GM13976 (cell line): ENCODE data around the gene ARHGDIG.

Experiments used
- DNase-seq: peaks from one replicate; pipeline ENCODE4 v3.0.0; 2012; ENCODE audit warnings: low spot score
- CTCF ChIP-seq: IDR thresholded peaks from 2 replicates; pipeline ENCODE4 v1.5.1; 2012; ENCODE audit warnings: borderline replicate concordance, mild to moderate bottlenecking; ENCODE audit not compliant: insufficient read depth; ENCODE audit errors: extremely low read depth, missing control alignments, control extremely low read depth
- in situ Hi-C: fragments of 300-500 bp; cut with MboI; formaldehyde crosslinking; loops from one replicate; pipeline ENCODE4 v1.12.0; 2022; ENCODE audit warnings: low sequenced_read_pairs, mixed read lengths, inconsistent platforms; ENCODE audit not compliant: unreplicated experiment

Gene ARHGDIG

GRCh38 chr16:243348-243747 lies 37.0 kb upstream of the ARHGDIG start:
- DNase-seq = no peak
- in situ Hi-C loops = no loop called here
- no peak for TF ChIP-seq CTCF

GRCh38 chr16:245105-245504 lies 35.3 kb upstream of the ARHGDIG start:
- no peak for TF ChIP-seq CTCF
- in situ Hi-C loops = no loop called here
- DNase-seq = no peak

GRCh38 chr16:247027-247426 lies 33.4 kb upstream of the ARHGDIG start:
- no peak for DNase-seq
- in situ Hi-C loops = no loop called here
- TF ChIP-seq CTCF = no peak

- in situ Hi-C loops = no loop called here
- no peak for TF ChIP-seq CTCF
- no peak for DNase-seq
Observed at GRCh38 chr16:249431-249830, 31.0 kb upstream of the ARHGDIG start.

- no peak for TF ChIP-seq CTCF
- in situ Hi-C loops = no loop called here
- DNase-seq = peak; percentile 82
Observed at GRCh38 chr16:252366-253337, 27.7 kb upstream of the ARHGDIG start.

GRCh38 chr16:253833-254232 lies 26.6 kb upstream of the ARHGDIG start:
- no peak for TF ChIP-seq CTCF
- in situ Hi-C loops = no loop called here
- DNase-seq = no peak
